ENCODE measurements around the gene MSH5.

- peak in 3 of 6 experiments; percentile 6 to 41 (median 17) for TF ChIP-seq CTCF (IDR thresholded peaks at IDR 0.05)
- no peak for TF ChIP-seq POLR2A (IDR thresholded peaks at IDR 0.05)
Measured at GRCh38 chr6:31775184-31775583, 35.4 kb downstream of the MSH5 start.

Data from esophagus squamous epithelium (tissue), 4 donors.